GM13976 (cell line): ENCODE measurements around the gene SYNE2.

Experiments
- DNase-seq: peaks from one replicate; pipeline ENCODE4 v3.0.0; 2012; ENCODE audit warnings: low spot score
- in situ Hi-C: fragments of 300-500 bp; cut with MboI; formaldehyde crosslinking; loops from one replicate; pipeline ENCODE4 v1.12.0; 2022; ENCODE audit warnings: low sequenced_read_pairs, mixed read lengths, inconsistent platforms; ENCODE audit not compliant: unreplicated experiment
- TF ChIP-seq, protein P1 (sequence below): IDR thresholded peaks from 2 replicates; pipeline ENCODE4 v1.5.1; 2012; ENCODE audit warnings: borderline replicate concordance, mild to moderate bottlenecking; ENCODE audit not compliant: insufficient read depth; ENCODE audit errors: extremely low read depth, missing control alignments, control extremely low read depth

Gene SYNE2

DNA sequence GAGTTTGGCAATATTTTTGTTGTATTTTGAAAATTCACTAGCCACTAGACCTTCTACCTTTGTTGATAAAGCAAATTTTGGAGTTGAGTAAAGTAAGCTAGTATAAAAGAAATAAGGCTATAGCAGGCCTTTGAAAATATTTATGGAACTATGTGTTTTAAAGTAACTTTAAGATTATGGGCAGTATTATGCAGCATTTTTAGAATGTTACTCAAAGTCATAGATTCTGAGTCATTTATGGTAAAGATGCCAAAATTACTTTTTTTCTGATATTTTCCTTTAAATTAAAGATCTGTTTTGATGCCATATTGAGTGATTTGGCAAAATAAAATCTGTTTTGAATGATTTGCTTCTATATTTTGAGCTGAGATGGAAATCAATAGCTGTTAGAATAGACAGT lies 57.2 kb downstream of the SYNE2 start:
- in situ Hi-C loops, result no loop called here
- DNase-seq, result no peak

DNA sequence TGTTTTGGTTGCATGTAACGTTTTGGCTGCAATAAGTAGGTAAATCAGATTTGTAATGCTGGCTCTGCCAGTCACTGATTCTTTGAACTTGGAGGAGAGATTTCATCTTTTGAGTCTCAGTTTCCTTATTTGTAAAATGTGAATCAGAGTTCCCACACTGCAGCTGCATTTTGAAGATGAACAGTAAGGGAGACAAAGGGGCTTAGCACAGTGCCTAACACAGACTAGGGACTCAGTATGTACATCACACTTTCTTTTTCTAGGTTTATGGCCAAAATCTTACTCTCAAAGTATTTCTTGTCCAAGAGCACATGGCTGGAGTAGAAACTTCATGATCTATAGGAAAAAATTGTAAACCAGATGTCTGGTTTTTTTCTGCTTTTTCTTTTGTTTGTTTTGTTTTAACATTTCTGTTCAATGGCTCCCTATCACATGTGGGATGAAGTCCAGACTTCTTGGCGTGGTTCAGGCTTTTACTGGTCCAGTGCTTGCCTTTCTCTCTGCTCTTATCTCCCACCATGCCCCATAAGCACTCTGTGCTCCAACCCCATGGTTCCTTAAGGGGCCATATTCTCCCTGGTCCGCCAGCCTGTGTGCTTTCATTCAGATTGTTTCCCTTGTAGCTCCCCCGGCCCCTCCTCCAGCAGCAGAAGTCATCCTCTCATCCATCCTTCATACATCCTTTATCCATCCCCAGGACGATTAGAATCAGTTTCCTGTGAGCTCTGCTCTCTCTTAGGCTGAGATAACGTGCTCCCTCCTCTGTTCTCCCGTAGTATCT lies 58.0 kb downstream of the SYNE2 start:
- in situ Hi-C loops, result no loop called here
- DNase-seq, result no peak
- TF ChIP-seq, protein P1, sequence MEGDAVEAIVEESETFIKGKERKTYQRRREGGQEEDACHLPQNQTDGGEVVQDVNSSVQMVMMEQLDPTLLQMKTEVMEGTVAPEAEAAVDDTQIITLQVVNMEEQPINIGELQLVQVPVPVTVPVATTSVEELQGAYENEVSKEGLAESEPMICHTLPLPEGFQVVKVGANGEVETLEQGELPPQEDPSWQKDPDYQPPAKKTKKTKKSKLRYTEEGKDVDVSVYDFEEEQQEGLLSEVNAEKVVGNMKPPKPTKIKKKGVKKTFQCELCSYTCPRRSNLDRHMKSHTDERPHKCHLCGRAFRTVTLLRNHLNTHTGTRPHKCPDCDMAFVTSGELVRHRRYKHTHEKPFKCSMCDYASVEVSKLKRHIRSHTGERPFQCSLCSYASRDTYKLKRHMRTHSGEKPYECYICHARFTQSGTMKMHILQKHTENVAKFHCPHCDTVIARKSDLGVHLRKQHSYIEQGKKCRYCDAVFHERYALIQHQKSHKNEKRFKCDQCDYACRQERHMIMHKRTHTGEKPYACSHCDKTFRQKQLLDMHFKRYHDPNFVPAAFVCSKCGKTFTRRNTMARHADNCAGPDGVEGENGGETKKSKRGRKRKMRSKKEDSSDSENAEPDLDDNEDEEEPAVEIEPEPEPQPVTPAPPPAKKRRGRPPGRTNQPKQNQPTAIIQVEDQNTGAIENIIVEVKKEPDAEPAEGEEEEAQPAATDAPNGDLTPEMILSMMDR, result no peak

More for the DNA sequence above, 57.2 kb downstream of the SYNE2 start:
- TF ChIP-seq, protein P1, result no peak

DNA sequence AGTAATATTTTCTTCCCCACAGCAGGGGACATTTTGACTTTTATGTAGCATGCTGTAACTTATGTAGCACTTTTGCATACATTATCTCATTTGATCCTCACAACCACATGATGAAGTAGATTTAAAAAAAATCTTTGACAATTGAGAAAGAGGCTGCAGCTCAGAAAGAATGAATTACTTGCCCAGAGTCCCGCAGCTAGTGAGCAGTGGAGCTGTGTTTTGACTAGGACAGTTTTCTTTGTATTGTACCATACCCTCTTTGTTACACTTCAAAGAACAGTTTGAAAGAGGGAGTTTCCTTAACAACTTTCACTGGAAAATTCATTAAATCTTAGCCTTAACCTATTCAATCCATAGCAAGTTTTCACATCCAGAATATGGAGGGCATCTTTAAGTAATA lies 58.6 kb downstream of the SYNE2 start:
- in situ Hi-C loops, result no loop called here
- TF ChIP-seq, protein P1, result no peak
- no peak for DNase-seq

DNA sequence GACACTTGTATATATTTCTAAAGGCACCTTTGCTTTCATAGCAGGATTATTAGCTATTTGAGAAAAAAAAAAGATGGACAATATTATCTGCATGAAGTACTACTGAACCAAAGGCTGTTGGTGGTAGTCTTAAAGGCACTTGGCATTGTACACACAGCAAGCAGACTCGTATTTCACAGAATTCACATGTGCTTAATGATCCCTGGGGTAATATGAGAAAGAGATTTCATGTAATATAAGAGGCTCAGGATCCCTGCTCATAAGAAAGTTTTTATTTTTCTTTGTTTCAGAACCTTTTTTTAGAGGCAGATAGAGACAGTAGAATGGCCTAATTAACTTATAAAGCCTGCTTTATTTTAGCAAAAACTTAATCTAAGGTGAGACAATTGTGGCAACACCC lies 59.5 kb downstream of the SYNE2 start:
- no peak for DNase-seq
- in situ Hi-C loops, result no loop called here
- TF ChIP-seq, protein P1, result no peak

DNA sequence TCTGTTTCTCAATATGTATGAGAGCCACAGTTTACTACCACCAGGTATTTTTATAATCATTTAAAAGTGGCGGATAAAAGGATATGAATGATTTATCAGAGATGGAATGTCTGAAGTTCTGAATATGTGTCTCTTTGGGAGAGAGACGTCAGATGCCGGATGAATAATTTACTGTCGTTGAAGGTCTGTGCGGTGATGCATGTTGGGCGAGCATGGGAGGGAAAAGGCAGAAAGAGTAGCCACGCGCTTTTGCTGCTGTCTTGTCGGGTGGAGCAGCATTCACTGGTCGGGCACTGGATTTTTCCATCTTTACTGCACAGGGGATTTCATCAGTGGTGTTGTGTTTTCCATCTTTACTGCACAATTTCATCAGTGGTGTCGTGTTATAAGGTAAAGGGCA lies 65.6 kb downstream of the SYNE2 start:
- TF ChIP-seq, protein P1, result no peak
- no peak for DNase-seq
- in situ Hi-C loops, result no loop called here

DNA sequence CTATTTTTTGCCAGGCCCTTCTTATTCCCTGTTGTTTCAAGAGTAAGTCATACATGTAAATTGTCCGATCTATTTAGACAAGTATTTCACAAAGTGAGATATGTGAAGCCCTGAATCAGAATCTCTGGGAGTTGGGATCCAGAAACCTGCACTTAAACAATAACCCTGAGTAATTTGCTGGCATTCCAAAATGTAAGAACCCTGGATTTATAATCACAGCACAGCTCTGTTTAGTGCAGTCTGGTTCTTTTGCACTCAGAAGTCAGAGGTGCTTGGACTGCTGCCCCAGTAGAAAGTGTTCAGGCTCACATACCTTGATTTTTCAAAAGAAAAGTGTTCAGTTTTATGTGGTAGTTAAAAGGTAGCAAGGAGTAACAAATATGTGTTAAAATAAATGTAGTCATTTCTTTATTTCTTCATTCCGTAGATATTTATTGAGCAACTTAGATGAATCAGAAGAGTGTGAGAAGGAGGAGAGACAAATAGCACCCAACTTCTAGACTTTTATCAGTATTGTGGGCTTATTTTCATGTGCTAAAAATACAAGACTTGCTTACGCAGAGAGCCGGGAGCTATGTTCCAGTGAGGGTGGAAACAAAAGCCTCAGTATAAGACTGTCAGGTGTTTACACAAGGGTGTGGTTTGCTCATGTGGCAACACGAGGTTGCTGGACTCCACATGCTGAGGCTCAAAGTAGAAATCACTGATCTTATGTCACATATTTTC lies 70.1 kb downstream of the SYNE2 start:
- TF ChIP-seq, protein P1, result no peak
- in situ Hi-C loops, result no loop called here
- DNase-seq, result peak; percentile 32

DNA sequence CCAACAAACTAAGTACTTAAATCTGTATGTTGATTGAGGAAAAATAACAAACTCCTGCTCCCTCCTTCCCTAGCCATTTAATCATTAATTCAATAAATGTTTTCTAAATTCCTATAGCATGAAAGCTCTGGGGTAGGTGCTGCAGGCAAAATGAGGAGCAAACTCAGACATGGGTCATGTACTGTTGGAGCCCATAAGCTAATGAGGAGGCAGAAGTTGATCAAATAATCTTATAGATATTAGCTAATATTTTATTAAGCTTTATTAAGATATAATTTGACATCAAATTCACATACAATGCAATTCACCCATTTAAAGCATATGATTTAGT lies 70.6 kb downstream of the SYNE2 start:
- TF ChIP-seq, protein P1, result no peak
- DNase-seq, result no peak
- in situ Hi-C loops, result no loop called here
